GM12873 (cell line): ENCODE results near the gene MACROD1.

Experiments used
- CTCF ChIP-seq: IDR thresholded peaks from 2 replicates; pipeline ENCODE4 v1.5.1; 2012; ENCODE audit warnings: low read depth, mild to moderate bottlenecking, moderate library complexity, low read length, control low read depth; ENCODE audit not compliant: insufficient read depth; ENCODE audit errors: missing control alignments

Gene MACROD1

GRCh38 chr11:64051297-64051696, 114.6 kb downstream of the MACROD1 start:
- TF ChIP-seq CTCF = no peak

GRCh38 chr11:64049509-64049908, 116.4 kb downstream of the MACROD1 start:
- no peak for TF ChIP-seq CTCF

GRCh38 chr11:64048042-64048854, 117.7 kb downstream of the MACROD1 start:
- TF ChIP-seq CTCF = no peak

GRCh38 chr11:64045700-64046099, 120.2 kb downstream of the MACROD1 start:
- TF ChIP-seq CTCF = no peak

GRCh38 chr11:64044730-64045393, 121.1 kb downstream of the MACROD1 start:
- TF ChIP-seq CTCF = no peak

GRCh38 chr11:64043545-64043944, 122.4 kb downstream of the MACROD1 start:
- no peak for TF ChIP-seq CTCF

- no peak for TF ChIP-seq CTCF
These were observed 123.6 kb downstream of the MACROD1 start for GRCh38 chr11:64042301-64042700.
